Left forelimb (tissue), 1 donor: Measurements from ENCODE around the gene COPG2.
"Not testable (repeated sequence)": the region's sequence is repeated elsewhere in the genome, so short reads cannot be mapped to it uniquely, and the experiment has no call there.

Experiments
- DNase-seq: peaks from one replicate; pipeline ENCODE4 v3.0.0-alpha.2; 2018; ENCODE audit warnings: low spot score

The COPG2 gene

GRCh38 chr7:130649004-130649790 is 19.4 kb downstream of the COPG2 start:
- no peak for DNase-seq

- no peak for DNase-seq
Observed at GRCh38 chr7:130648580-130648979, 20.0 kb downstream of the COPG2 start.

- no peak for DNase-seq
Observed at GRCh38 chr7:130642383-130642782, 26.2 kb downstream of the COPG2 start.

GRCh38 chr7:130641497-130641896 is 27.1 kb downstream of the COPG2 start:
- DNase-seq = no peak

GRCh38 chr7:130641040-130641439 is 27.5 kb downstream of the COPG2 start:
- DNase-seq = no peak

GRCh38 chr7:130639388-130639787 is 29.2 kb downstream of the COPG2 start:
- DNase-seq = no peak

GRCh38 chr7:130632111-130632510 is 36.4 kb downstream of the COPG2 start:
- no peak for DNase-seq

- DNase-seq = no peak
Observed at GRCh38 chr7:130628901-130629300, 39.6 kb downstream of the COPG2 start.

GRCh38 chr7:130627775-130628174 is 40.8 kb downstream of the COPG2 start:
- no peak for DNase-seq

- DNase-seq = no peak
Observed at GRCh38 chr7:130622866-130623265, 45.7 kb downstream of the COPG2 start.

GRCh38 chr7:130615583-130615982 is 53.0 kb downstream of the COPG2 start:
- DNase-seq = no peak

GRCh38 chr7:130614449-130614848 is 54.1 kb downstream of the COPG2 start:
- DNase-seq = no peak

- DNase-seq = no peak
Observed at GRCh38 chr7:130611218-130611617, 57.3 kb downstream of the COPG2 start.

- DNase-seq = not testable (repeated sequence)
Observed at GRCh38 chr7:130607066-130607465, 61.5 kb downstream of the COPG2 start.

- DNase-seq = no peak
Observed at GRCh38 chr7:130606161-130606560, 62.4 kb downstream of the COPG2 start.

- no peak for DNase-seq
Observed at GRCh38 chr7:130598056-130598455, 70.5 kb downstream of the COPG2 start.

- no peak for DNase-seq
Observed at GRCh38 chr7:130595986-130596385, 72.6 kb downstream of the COPG2 start.

GRCh38 chr7:130593033-130593432 is 75.5 kb downstream of the COPG2 start:
- no peak for DNase-seq

- DNase-seq = not testable (repeated sequence)
Observed at GRCh38 chr7:130591464-130591863, 77.1 kb downstream of the COPG2 start.

GRCh38 chr7:130585932-130586331 is 82.6 kb downstream of the COPG2 start:
- not testable (repeated sequence) for DNase-seq

- not testable (repeated sequence) for DNase-seq
Observed at GRCh38 chr7:130575110-130575509, 93.4 kb downstream of the COPG2 start.

GRCh38 chr7:130570144-130570543 is 98.4 kb downstream of the COPG2 start:
- DNase-seq = not testable (repeated sequence)

GRCh38 chr7:130566898-130567280 is 101.7 kb downstream of the COPG2 start:
- no peak for DNase-seq
